ENCODE measurements around the gene ARF1. TPM values are rescaled to one million over a fixed set of nuclear protein-coding genes. Genes with fewer than 3 reads are reported as not detected.
A peak's percentile ranks its signal among the peaks of the same experiment; 100 is the strongest.
"Not testable (repeated sequence)": the region's sequence is repeated elsewhere in the genome, so short reads cannot be mapped to it uniquely, and the experiment has no call there.

The ARF1 gene
- total RNA-seq, 6 donors from 2014 or later: 157 to 487 (median 374) TPM

GRCh38 chr1:228109962-228110488 is 27.5 kb downstream of the ARF1 start:
- no peaks in the 10 kb centered on the region for H3K27me3 ChIP-seq
- 24 to 29% methylated on average over 15 of the region's 15 CpGs for WGBS, 2 donors
- peak overlapping the region; percentile 87 to 100 (median 92) for H3K27ac ChIP-seq
- TF ChIP-seq EP300 (IDR thresholded peaks at IDR 0.05) (no peak), POLR2A (IDR thresholded peaks at IDR 0.05) (no peak), CTCF (IDR thresholded peaks at IDR 0.05) (no peak), POLR2AphosphoS5 (IDR thresholded peaks at IDR 0.05) (no peak)
- no peak for DNase-seq
- peak; percentile 1 to 16 for ATAC-seq (ENCODE audit: low FRiP score in 2 of 2)
- H3K9me3 ChIP-seq: no peaks in the 10 kb centered on the region
- H3K4me3 ChIP-seq: peak overlapping the region; percentile 68 to 81 (median 76)
- peaks cover 19 to 28% (median 19%) of the 10 kb centered on the region in 4 donors for H3K4me1 ChIP-seq
- H3K36me3 ChIP-seq: peaks cover 0 to 24% (median 15%) of the 10 kb centered on the region in 4 donors

DNA sequence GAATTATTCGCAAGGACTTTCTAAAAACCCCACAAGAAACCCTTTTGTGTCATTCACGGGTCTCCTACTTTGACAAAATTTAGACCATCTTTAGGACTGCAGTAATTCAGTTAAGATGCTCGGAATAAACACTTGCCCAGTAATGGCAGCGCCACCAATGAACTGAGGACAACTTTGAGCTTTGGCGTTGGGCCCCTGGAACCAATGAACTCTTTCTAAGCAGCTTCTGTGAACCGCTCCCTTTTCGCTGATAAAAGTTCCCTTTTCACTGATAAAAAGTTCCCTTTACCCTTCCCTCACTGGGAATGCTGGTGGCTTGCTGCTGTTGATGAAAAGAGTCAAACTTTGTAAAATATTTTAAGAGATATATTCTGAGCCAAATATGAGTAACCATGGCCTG is 28.0 kb downstream of the ARF1 start:
- H3K4me3 ChIP-seq: peak overlapping the region in 1 of 4 donors; percentile 81
- H3K36me3 ChIP-seq: peaks cover 0 to 23% (median 13%) of the 10 kb centered on the region in 4 donors
- no peak for ATAC-seq (ENCODE audit: low FRiP score in 2 of 2)
- no peak for DNase-seq
- no peaks in the 10 kb centered on the region for H3K27me3 ChIP-seq
- WGBS, 2 donors: 90 to 92% methylated on average over 7 of the region's 7 CpGs
- peak overlapping the region; percentile 87 to 100 (median 92) for H3K27ac ChIP-seq
- TF ChIP-seq POLR2A (IDR thresholded peaks at IDR 0.05): no peak
- no peak for TF ChIP-seq EP300 (IDR thresholded peaks at IDR 0.05)
- TF ChIP-seq POLR2AphosphoS5 (IDR thresholded peaks at IDR 0.05): no peak
- TF ChIP-seq CTCF (IDR thresholded peaks at IDR 0.05): no peak
- peaks cover 19 to 28% (median 19%) of the 10 kb centered on the region in 4 donors for H3K4me1 ChIP-seq
- H3K9me3 ChIP-seq: no peaks in the 10 kb centered on the region

- Histone ChIP-seq H3K4me1 (peaks cover 19 to 28% (median 19%) of the 10 kb centered on the region in 4 donors), H3K36me3 (peaks cover 0 to 16% (median 9%) of the 10 kb centered on the region in 4 donors)
- DNase-seq; ATAC-seq (ENCODE audit: low FRiP score in 2 of 2); H3K27ac ChIP-seq; H3K4me3 ChIP-seq; H3K27me3 ChIP-seq; H3K9me3 ChIP-seq: not testable (repeated sequence)
- WGBS, 2 donors: 80 to 81% methylated on average over 6 of the region's 6 CpGs
Observed at GRCh38 chr1:228111315-228111714, 28.8 kb downstream of the ARF1 start.

GRCh38 chr1:228112167-228112566 is 29.7 kb downstream of the ARF1 start:
- no peak for ATAC-seq (ENCODE audit: low FRiP score in 2 of 2)
- H3K4me3 ChIP-seq: no peak overlapping the region
- DNase-seq: no peak
- H3K9me3 ChIP-seq: no peaks in the 10 kb centered on the region
- H3K27ac ChIP-seq: no peak overlapping the region
- no peaks in the 10 kb centered on the region for H3K27me3 ChIP-seq
- TF ChIP-seq POLR2A (IDR thresholded peaks at IDR 0.05): no peak
- no peak for TF ChIP-seq CTCF (IDR thresholded peaks at IDR 0.05)
- no peak for TF ChIP-seq POLR2AphosphoS5 (IDR thresholded peaks at IDR 0.05)
- no peak for TF ChIP-seq EP300 (IDR thresholded peaks at IDR 0.05)
- peaks cover 19 to 28% (median 19%) of the 10 kb centered on the region in 4 donors for H3K4me1 ChIP-seq
- H3K36me3 ChIP-seq: peaks cover 0 to 7% (median 5%) of the 10 kb centered on the region in 4 donors
- WGBS, 2 donors: 85 to 90% methylated on average over 7 of the region's 7 CpGs

GRCh38 chr1:228112617-228113016 is 30.1 kb downstream of the ARF1 start:
- TF ChIP-seq EP300 (IDR thresholded peaks at IDR 0.05): no peak
- TF ChIP-seq POLR2AphosphoS5 (IDR thresholded peaks at IDR 0.05): no peak
- H3K9me3 ChIP-seq: no peaks in the 10 kb centered on the region
- H3K27me3 ChIP-seq: no peaks in the 10 kb centered on the region
- ATAC-seq (ENCODE audit: low FRiP score in 2 of 2) (no peak), DNase-seq (no peak)
- H3K27ac ChIP-seq: no peak overlapping the region
- no peak overlapping the region for H3K4me3 ChIP-seq
- peaks cover 0 to 3% (median 2%) of the 10 kb centered on the region in 4 donors for H3K36me3 ChIP-seq
- H3K4me1 ChIP-seq: peaks cover 18 to 24% (median 19%) of the 10 kb centered on the region in 4 donors
- WGBS, 2 donors: 78 to 94% methylated on average over 1 of the region's 1 CpG

DNA sequence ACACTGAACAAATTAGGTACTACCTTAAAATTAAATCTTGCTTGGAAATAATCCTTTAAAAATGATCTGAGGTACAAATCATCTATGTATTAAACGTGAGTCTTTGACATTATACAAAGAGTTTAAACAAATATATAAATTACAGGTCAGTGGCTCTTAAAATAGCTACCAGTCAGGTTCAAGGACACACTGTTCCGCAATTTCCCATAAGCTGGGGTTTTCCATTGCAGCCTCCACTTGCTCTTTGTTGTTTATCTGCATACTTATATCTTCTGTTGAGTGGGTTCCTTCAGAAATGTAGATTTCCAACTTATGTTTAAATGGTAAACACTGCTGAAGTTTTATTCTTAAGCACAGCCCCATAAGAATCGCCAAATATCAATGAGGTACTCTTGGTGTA is 32.3 kb downstream of the ARF1 start:
- Histone ChIP-seq H3K9me3 (no peaks in the 10 kb centered on the region), H3K4me1 (peaks cover 7 to 8% (median 8%) of the 10 kb centered on the region in 4 donors), H3K36me3 (no peaks in the 10 kb centered on the region), H3K27ac (no peak overlapping the region), H3K4me3 (no peak overlapping the region), H3K27me3 (no peaks in the 10 kb centered on the region)
- 61 to 72% methylated on average over 3 of the region's 3 CpGs for WGBS, 2 donors
- DNase-seq: no peak
- TF ChIP-seq POLR2AphosphoS5 (IDR thresholded peaks at IDR 0.05): no peak
- no peak for TF ChIP-seq CTCF (IDR thresholded peaks at IDR 0.05)
- TF ChIP-seq EP300 (IDR thresholded peaks at IDR 0.05): peak in 1 of 4 donors; percentile 43
- no peak for TF ChIP-seq POLR2A (IDR thresholded peaks at IDR 0.05)
- ATAC-seq (ENCODE audit: low FRiP score in 2 of 2): no peak
